H1 (cell line): ENCODE measurements around the gene NOS3. TPM values are rescaled to one million over a fixed set of nuclear protein-coding genes. Genes with fewer than 3 reads are reported as not detected.
A peak's percentile ranks its signal among the peaks of the same experiment; 100 is the strongest.

Experiments
- CTCF ChIA-PET: fragments of 300-600 bp; sonication (Branson Sonifier 250); formaldehyde crosslinking; loops from one replicate; lab custom pipeline; 2021; ENCODE audit not compliant: partially characterized antibody; lab: Charles Lee
- POLR2A ChIA-PET: fragments of 300-600 bp; sonication (Branson Sonifier 250); formaldehyde crosslinking; loops from one replicate; lab custom pipeline; 2021; ENCODE audit warnings: inconsistent platforms; ENCODE audit not compliant: partially characterized antibody; lab: Charles Lee
- DNase-seq, 2 experiments: peaks; one replicate each; pipeline versions ENCODE4 v3.0.0 to v3.0.0-alpha.2; 2010 to 2022; ENCODE audit warnings: low spot score in 2 of 2, low read depth in 1 of 2, mixed read lengths in 1 of 2
- FAIRE-seq: peaks from 2 replicates; lab custom pipeline; 2011; peaks lifted over from hg19 to GRCh38; lab: Jason Lieb, UNC
- H2AFZ ChIP-seq: 2 replicates; pipeline ENCODE4 v1.8.1; 2012; ENCODE audit warnings: low read length, inconsistent platforms
- H2AK5ac ChIP-seq: 2 replicates; pipeline ENCODE4 v1.6.1; 2013; ENCODE audit warnings: low read depth, low read length
- H2BK120ac ChIP-seq: replicated peaks from 2 replicates; pipeline ENCODE3; 2013; ENCODE audit warnings: low read depth, low read length, inconsistent platforms
- H2BK12ac ChIP-seq: 2 replicates; pipeline ENCODE4 v1.6.1; 2013; ENCODE audit warnings: low read depth, low read length
- H2BK15ac ChIP-seq: 2 replicates; pipeline ENCODE4 v1.6.1; 2013; ENCODE audit warnings: low read length
- H2BK20ac ChIP-seq: 2 replicates; pipeline ENCODE4 v1.6.1; 2013; ENCODE audit warnings: low read length
- H2BK5ac ChIP-seq: 2 replicates; pipeline ENCODE4 v1.6.1; 2013; ENCODE audit warnings: low read depth, low read length
- H3K14ac ChIP-seq: 2 replicates; pipeline ENCODE4 v1.6.1; 2013; ENCODE audit warnings: inconsistent platforms; ENCODE audit not compliant: insufficient read length
- H3K18ac ChIP-seq: 2 replicates; pipeline ENCODE4 v1.6.1; 2013; ENCODE audit warnings: low read length; ENCODE audit errors: extremely low read depth
- H3K23ac ChIP-seq: 2 replicates; pipeline ENCODE4 v1.6.1; 2013; ENCODE audit warnings: inconsistent platforms; ENCODE audit not compliant: insufficient read length
- H3K23me2 ChIP-seq: 2 replicates; pipeline ENCODE4 v1.6.1; 2013; ENCODE audit warnings: low read depth, low read length
- H3K27ac ChIP-seq: 2 replicates; pipeline ENCODE4 v1.6.1; 2011; ENCODE audit warnings: low read depth, low read length, inconsistent platforms
- H3K27me3 ChIP-seq, 4 experiments: replicated peaks in 1 of 4; 1 replicate in 1 of 4; 2 replicates in 3 of 4; pipeline versions ENCODE4 v1.6.1 to v1.8.1; 2011 to 2013; ENCODE audit warnings: low read length in 3 of 4, mild to moderate bottlenecking in 3 of 4, inconsistent platforms in 2 of 4, mixed read lengths in 2 of 4, moderate library complexity in 1 of 4; ENCODE audit not compliant: control insufficient read depth in 3 of 4, insufficient read depth in 3 of 4; ENCODE audit errors: extremely low read depth in 1 of 4
- H3K36me3 ChIP-seq, 4 experiments: 2 replicates each; pipeline versions ENCODE4 v1.6.1 to v1.8.1; 2011 to 2013; ENCODE audit warnings: mild to moderate bottlenecking in 4 of 4, low read length in 3 of 4, moderate library complexity in 2 of 4, control low read depth in 1 of 4, inconsistent platforms in 1 of 4; ENCODE audit not compliant: insufficient read depth in 4 of 4, control insufficient read depth in 2 of 4
- H3K4ac ChIP-seq: replicated peaks from 2 replicates; pipeline ENCODE3; 2013; ENCODE audit warnings: low read length, low read depth, mixed read lengths, inconsistent platforms; ENCODE audit not compliant: insufficient read length
- H3K4me1 ChIP-seq, 4 experiments: replicated peaks in 1 of 4; 1 replicate in 1 of 4; 2 replicates in 3 of 4; pipeline versions ENCODE4 v1.6.1 to v1.8.1; 2011 to 2013; ENCODE audit warnings: low read length in 3 of 4, inconsistent platforms in 2 of 4, mixed read lengths in 1 of 4; ENCODE audit not compliant: insufficient read depth in 4 of 4, control insufficient read depth in 3 of 4
- H3K4me2 ChIP-seq, 2 experiments: 2 replicates each; pipeline versions ENCODE4 v1.6.1 to v1.8.1; 2011 to 2013; ENCODE audit warnings: low read depth in 2 of 2, low read length in 2 of 2, control low read depth in 1 of 2, inconsistent platforms in 1 of 2, mild to moderate bottlenecking in 1 of 2; ENCODE audit not compliant: insufficient read depth in 1 of 2
- H3K4me3 ChIP-seq, 4 experiments: fragments of 200-600, 300-600 bp in 1 of 4; sonication (generic), shearing (Covaris generic), sonication (Bioruptor Twin) in 1 of 4; 2 replicates each; pipeline versions ENCODE4 v1.5.1 to v1.8.1; 2011 to 2016; ENCODE audit warnings: low read length in 4 of 4, low read depth in 3 of 4, control low read depth in 2 of 4, inconsistent platforms in 2 of 4, mild to moderate bottlenecking in 2 of 4, mixed read lengths in 1 of 4, moderate library complexity in 1 of 4; ENCODE audit not compliant: insufficient read depth in 2 of 4; ENCODE audit errors: extremely low read depth in 1 of 4
- H3K56ac ChIP-seq: replicated peaks from 2 replicates; pipeline ENCODE3; 2013; ENCODE audit warnings: low read depth, mild to moderate bottlenecking, mixed read lengths, low read length, inconsistent platforms; ENCODE audit not compliant: insufficient read length
- H3K79me1 ChIP-seq: 2 replicates; pipeline ENCODE4 v1.6.1; 2013; ENCODE audit warnings: low read depth, low read length, control low read depth
- H3K79me2 ChIP-seq, 2 experiments: 2 replicates each; pipeline versions ENCODE4 v1.6.1 to v1.8.1; 2012 to 2013; ENCODE audit warnings: low read length in 2 of 2, mild to moderate bottlenecking in 2 of 2, inconsistent platforms in 1 of 2; ENCODE audit not compliant: insufficient read depth in 2 of 2, control insufficient read depth in 1 of 2
- H3K9ac ChIP-seq, 4 experiments: replicated peaks in 1 of 4; 1 replicate in 1 of 4; 2 replicates in 3 of 4; pipeline versions ENCODE4 v1.6.1 to v1.8.1; 2011 to 2013; ENCODE audit warnings: low read depth in 3 of 4, low read length in 3 of 4, control low read depth in 2 of 4, mild to moderate bottlenecking in 2 of 4, moderate library complexity in 2 of 4, inconsistent platforms in 1 of 4; ENCODE audit errors: extremely low read depth in 1 of 4
- H3K9me3 ChIP-seq, 2 experiments: 2 replicates each; pipeline versions ENCODE4 v1.6.1 to v1.8.1; 2012 to 2013; ENCODE audit warnings: mild to moderate bottlenecking in 2 of 2, moderate library complexity in 2 of 2, control low read depth in 1 of 2, inconsistent platforms in 1 of 2, low read depth in 1 of 2, low read length in 1 of 2, mixed read lengths in 1 of 2; ENCODE audit not compliant: insufficient read depth in 2 of 2
- H4K20me1 ChIP-seq, 2 experiments: replicated peaks in 1 of 2; 2 replicates each; pipeline versions ENCODE3 to v1.8.1; 2011 to 2013; ENCODE audit warnings: inconsistent platforms in 2 of 2, low read length in 2 of 2, mild to moderate bottlenecking in 1 of 2; ENCODE audit not compliant: insufficient read depth in 2 of 2, control insufficient read depth in 1 of 2
- H4K5ac ChIP-seq: 2 replicates; pipeline ENCODE4 v1.6.1; 2013; ENCODE audit warnings: low read length, low read depth, mixed read lengths, inconsistent platforms; ENCODE audit not compliant: insufficient read length
- H4K8ac ChIP-seq: 2 replicates; pipeline ENCODE4 v1.8.0; 2013; ENCODE audit warnings: mild to moderate bottlenecking, moderate library complexity, low read length, inconsistent platforms; ENCODE audit not compliant: insufficient read depth; ENCODE audit errors: extremely low read depth
- H4K91ac ChIP-seq: replicated peaks from 2 replicates; pipeline ENCODE3; 2013; ENCODE audit warnings: low read length, mixed read lengths, inconsistent platforms; ENCODE audit not compliant: insufficient read length
- RAD21 ChIP-seq, 2 experiments: IDR thresholded peaks in 1 of 2; conservative IDR thresholded peaks in 1 of 2; 2 replicates each; pipeline ENCODE4 v1.6.1; 2011; ENCODE audit warnings: low read depth in 2 of 2, low read length in 2 of 2, improper control_type of control experiment in 1 of 2, inconsistent platforms in 1 of 2, mild to moderate bottlenecking in 1 of 2, moderate library complexity in 1 of 2
- SP4 ChIP-seq: IDR thresholded peaks from 2 replicates; pipeline ENCODE4 v1.6.1; 2012; ENCODE audit warnings: low read length, inconsistent platforms
- TBP ChIP-seq: IDR thresholded peaks from 2 replicates; pipeline ENCODE4 v1.6.1; 2011; ENCODE audit warnings: low read depth, low read length, improper control_type of control experiment
- TCF12 ChIP-seq: IDR thresholded peaks from 2 replicates; pipeline ENCODE4 v1.6.1; 2011; ENCODE audit warnings: low read depth, mild to moderate bottlenecking, low read length
- WGBS, 2 experiments: shearing (Covaris generic) in 1 of 2; methylation state at CpG; one replicate each; pipeline versions ENCODE4 v1.1.6 to v1.1.7; 2013 to 2015; ENCODE audit warnings: low lambda C conversion rate in 2 of 2, mixed read lengths in 2 of 2, inconsistent platforms in 1 of 2, low coverage in 1 of 2, missing lambda C conversion rate in 1 of 2; ENCODE audit not compliant: insufficient replicate concordance in 2 of 2, insufficient coverage in 1 of 2, insufficient read length in 1 of 2; ENCODE audit errors: extremely low coverage in 1 of 2, missing lambda C conversion rate in 1 of 2; 5-methylcytosine and 5-hydroxymethylcytosine counted together
- polyA plus RNA-seq, 7 experiments: library from polyadenylated mRNA; depleted of rRNA in 3 of 7; stranded (reverse) in 5 of 7; unstranded in 2 of 7; fragments of >200 nt in 5 of 7; fragments of 200-250 nt in 2 of 7; gene quantifications; 1 replicate in 5 of 7; 2 replicates in 1 of 7; 4 replicates in 1 of 7; pipeline versions ENCODE4 v1.2.1 to v1.2.3, GENCODE V29; 2011 to 2013; ENCODE audit warnings: missing spikeins in 2 of 7, mixed read lengths in 2 of 7
- total RNA-seq: library from RNA; stranded (reverse); fragmentation: NEBNext Ultra II Directional; extraction: Animal tissue kit (Norgen Biotek cat#: 25700); gene quantifications from 2 replicates; pipeline ENCODE4 v1.2.1, GENCODE V29; 2021
- TF ChIP-seq, protein P1 (sequence below), 3 experiments: IDR thresholded peaks; 1 replicate in 2 of 3; 2 replicates in 1 of 3; pipeline versions ENCODE4 v1.5.1 to v1.6.1; 2011; ENCODE audit warnings: low read length in 3 of 3, mild to moderate bottlenecking in 3 of 3, inconsistent platforms in 2 of 3, low read depth in 1 of 3, moderate library complexity in 1 of 3; ENCODE audit not compliant: insufficient read depth in 1 of 3; ENCODE audit errors: control extremely low read depth in 1 of 3
- TF ChIP-seq, protein P2 (sequence below): IDR thresholded peaks from 2 replicates; pipeline ENCODE4 v1.6.1; 2012; ENCODE audit warnings: inconsistent platforms

The NOS3 gene
- total and polyA plus RNA-seq, 2 of the 8 experiments (the other 6 are each of a cell fraction or from before 2014, with no cell fraction given): 4.4 to 16.2 TPM

DNA sequence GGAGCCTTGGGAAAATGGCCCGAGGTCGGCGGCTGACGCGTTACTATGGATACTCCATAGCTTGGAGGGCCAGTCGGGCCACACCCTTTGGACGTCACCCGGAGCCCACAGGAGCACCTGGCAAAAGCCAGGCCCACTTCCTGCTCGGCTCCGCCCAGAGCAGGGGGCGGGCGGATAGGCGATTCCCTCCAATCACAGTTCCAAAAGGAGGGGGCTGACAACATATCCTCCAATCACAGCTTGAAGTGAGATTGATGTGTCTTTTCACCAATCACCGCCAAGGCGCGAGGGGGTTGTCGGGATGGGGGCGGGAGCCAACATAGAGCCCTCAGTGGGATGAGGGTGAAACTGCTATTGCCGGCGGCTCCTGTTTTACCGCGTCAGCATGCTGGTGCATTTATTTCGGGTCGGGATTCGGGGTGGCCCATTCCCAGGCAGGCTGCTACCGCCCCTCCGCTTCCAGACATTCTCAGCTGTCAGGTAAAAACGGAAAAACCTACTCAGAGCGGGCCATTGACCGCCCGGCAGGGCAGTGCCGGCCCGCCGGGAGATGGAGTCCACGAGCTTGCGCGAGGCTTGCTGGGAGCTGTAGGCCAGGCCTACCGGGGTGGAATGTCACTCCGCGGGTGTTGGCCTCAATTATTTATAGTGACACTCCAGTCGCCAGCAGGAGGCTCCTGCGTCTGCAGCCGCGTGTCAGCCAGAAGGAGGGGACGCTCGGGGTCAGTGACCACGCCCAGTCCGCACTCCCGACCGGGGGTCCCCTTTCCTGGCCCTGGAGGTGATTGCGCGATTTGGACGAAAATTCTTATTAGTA is 37.5 kb downstream of the NOS3 start, which contains the start of gene ABCB8:
Gene ABCB8 (plus strand): TSS at position 320 of the 817 bp plus-strand sequence. CDS start 66 bp downstream, at position 386.
- POLR2A ChIA-PET: interaction anchor here (0.6 to 3.2 kb wide), 12 partner anchors 10 to 1962 kb away, joined by 3 to 18 read pairs (median 4); partner anchors contain the start of gene CDK5
- TF ChIP-seq RAD21 (IDR thresholded peaks at IDR 0.05 in 1 of 2, conservative IDR thresholded peaks at IDR 0.05 in 1 of 2; ENCODE audit: low read depth in 2 of 2, low read length in 2 of 2) (peak; percentile 21 to 51; a peak in 3 of 4 replicates), TBP (peak; percentile 36; the same call in 1 of the 2 replicates), SP4 (peak; percentile 49), TCF12 (0 out of 2 replicates have a peak, but pooled peaks have one; percentile 71)
- TF ChIP-seq, protein P1, sequence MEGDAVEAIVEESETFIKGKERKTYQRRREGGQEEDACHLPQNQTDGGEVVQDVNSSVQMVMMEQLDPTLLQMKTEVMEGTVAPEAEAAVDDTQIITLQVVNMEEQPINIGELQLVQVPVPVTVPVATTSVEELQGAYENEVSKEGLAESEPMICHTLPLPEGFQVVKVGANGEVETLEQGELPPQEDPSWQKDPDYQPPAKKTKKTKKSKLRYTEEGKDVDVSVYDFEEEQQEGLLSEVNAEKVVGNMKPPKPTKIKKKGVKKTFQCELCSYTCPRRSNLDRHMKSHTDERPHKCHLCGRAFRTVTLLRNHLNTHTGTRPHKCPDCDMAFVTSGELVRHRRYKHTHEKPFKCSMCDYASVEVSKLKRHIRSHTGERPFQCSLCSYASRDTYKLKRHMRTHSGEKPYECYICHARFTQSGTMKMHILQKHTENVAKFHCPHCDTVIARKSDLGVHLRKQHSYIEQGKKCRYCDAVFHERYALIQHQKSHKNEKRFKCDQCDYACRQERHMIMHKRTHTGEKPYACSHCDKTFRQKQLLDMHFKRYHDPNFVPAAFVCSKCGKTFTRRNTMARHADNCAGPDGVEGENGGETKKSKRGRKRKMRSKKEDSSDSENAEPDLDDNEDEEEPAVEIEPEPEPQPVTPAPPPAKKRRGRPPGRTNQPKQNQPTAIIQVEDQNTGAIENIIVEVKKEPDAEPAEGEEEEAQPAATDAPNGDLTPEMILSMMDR (IDR thresholded peaks at IDR 0.05; ENCODE audit: control extremely low read depth in 1 of 3, insufficient read depth in 1 of 3, low read depth in 1 of 3, low read length in 3 of 3): peak; percentile 23 to 43 (median 30)
- TF ChIP-seq, protein P2, sequence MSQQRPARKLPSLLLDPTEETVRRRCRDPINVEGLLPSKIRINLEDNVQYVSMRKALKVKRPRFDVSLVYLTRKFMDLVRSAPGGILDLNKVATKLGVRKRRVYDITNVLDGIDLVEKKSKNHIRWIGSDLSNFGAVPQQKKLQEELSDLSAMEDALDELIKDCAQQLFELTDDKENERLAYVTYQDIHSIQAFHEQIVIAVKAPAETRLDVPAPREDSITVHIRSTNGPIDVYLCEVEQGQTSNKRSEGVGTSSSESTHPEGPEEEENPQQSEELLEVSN: peak; percentile 35; the same call in 1 of the 2 replicates

More for the DNA sequence above, 37.5 kb downstream of the NOS3 start, which contains the start of gene ABCB8:
- no peaks in the 10 kb centered on the region; the same call in 1 of the 2 replicates for H3K79me1 ChIP-seq
- 2% methylated on average over 51 of the region's 53 CpGs; no CpG with 5 or more reads in 1 of the 2 experiments for WGBS, 2 experiments
- H2BK5ac ChIP-seq: no peak within 1 kb of the TSS
- peak within 1 kb of the TSS; percentile 75; the same call in 1 of the 2 replicates for H3K18ac ChIP-seq
- H3K9me3 ChIP-seq: no peaks in the 10 kb centered on the region
- peak within 1 kb of the TSS; percentile 71; the same call in 1 of the 2 replicates for H2AFZ ChIP-seq
- peak within 1 kb of the TSS; percentile 15; the same call in 1 of the 2 replicates for H3K27ac ChIP-seq
- no peaks in the 10 kb centered on the region for H3K79me2 ChIP-seq
- H3K36me3 ChIP-seq: no peaks in the 10 kb centered on the region
- no peak within 1 kb of the TSS for H2BK120ac ChIP-seq
- no peak within 1 kb of the TSS for H4K5ac ChIP-seq
- 0 out of 2 replicates have a peak within 1 kb of the TSS, but pooled peaks have one; percentile 39 for H2AK5ac ChIP-seq
- no peak within 1 kb of the TSS for H3K14ac ChIP-seq
- no peak within 1 kb of the TSS for H2BK20ac ChIP-seq
- peaks cover 0 to 4% (median 0%) of the 10 kb centered on the region in 4 experiments; a peak in 2 of 7 replicates for H3K27me3 ChIP-seq
- H3K23me2 ChIP-seq: peaks cover 3% of the 10 kb centered on the region; the same call in 1 of the 2 replicates
- peak within 1 kb of the TSS; percentile 66 to 97 (median 80) for H3K4me3 ChIP-seq
- no peak within 1 kb of the TSS for H4K91ac ChIP-seq
- CTCF ChIA-PET: interaction anchor here (0.7 to 2.7 kb wide), 17 partner anchors 9 to 83 kb away, joined by 3 to 24 read pairs (median 3); partner anchors contain the start of gene CDK5
- H4K8ac ChIP-seq: peak within 1 kb of the TSS; percentile 7; the same call in 1 of the 2 replicates
- FAIRE-seq (peak; percentile 57), DNase-seq (peak; percentile 99)
- H3K4me1 ChIP-seq: peaks cover 0 to 4% (median 2%) of the 10 kb centered on the region in 4 experiments; a peak in 2 of 7 replicates
- H4K20me1 ChIP-seq: peaks cover 0 to 2% of the 10 kb centered on the region in 2 experiments
- H3K9ac ChIP-seq: peak within 1 kb of the TSS in 3 of 4 experiments; percentile 12 to 45 (median 32); a peak in 4 of 7 replicates
- H3K23ac ChIP-seq: no peak within 1 kb of the TSS
- H2BK12ac ChIP-seq: peak within 1 kb of the TSS; percentile 50; the same call in 1 of the 2 replicates
- no peak within 1 kb of the TSS; the same call in 1 of the 2 replicates for H2BK15ac ChIP-seq
- H3K4ac ChIP-seq: no peak within 1 kb of the TSS
- H3K56ac ChIP-seq: peak within 1 kb of the TSS; percentile 78
- peak within 1 kb of the TSS; percentile 75 to 90 for H3K4me2 ChIP-seq
